ENCODE results near the gene RDH13.
"Not testable (repeated sequence)": the region's sequence is repeated elsewhere in the genome, so short reads cannot be mapped to it uniquely, and the experiment has no call there.

Gene RDH13

DNA sequence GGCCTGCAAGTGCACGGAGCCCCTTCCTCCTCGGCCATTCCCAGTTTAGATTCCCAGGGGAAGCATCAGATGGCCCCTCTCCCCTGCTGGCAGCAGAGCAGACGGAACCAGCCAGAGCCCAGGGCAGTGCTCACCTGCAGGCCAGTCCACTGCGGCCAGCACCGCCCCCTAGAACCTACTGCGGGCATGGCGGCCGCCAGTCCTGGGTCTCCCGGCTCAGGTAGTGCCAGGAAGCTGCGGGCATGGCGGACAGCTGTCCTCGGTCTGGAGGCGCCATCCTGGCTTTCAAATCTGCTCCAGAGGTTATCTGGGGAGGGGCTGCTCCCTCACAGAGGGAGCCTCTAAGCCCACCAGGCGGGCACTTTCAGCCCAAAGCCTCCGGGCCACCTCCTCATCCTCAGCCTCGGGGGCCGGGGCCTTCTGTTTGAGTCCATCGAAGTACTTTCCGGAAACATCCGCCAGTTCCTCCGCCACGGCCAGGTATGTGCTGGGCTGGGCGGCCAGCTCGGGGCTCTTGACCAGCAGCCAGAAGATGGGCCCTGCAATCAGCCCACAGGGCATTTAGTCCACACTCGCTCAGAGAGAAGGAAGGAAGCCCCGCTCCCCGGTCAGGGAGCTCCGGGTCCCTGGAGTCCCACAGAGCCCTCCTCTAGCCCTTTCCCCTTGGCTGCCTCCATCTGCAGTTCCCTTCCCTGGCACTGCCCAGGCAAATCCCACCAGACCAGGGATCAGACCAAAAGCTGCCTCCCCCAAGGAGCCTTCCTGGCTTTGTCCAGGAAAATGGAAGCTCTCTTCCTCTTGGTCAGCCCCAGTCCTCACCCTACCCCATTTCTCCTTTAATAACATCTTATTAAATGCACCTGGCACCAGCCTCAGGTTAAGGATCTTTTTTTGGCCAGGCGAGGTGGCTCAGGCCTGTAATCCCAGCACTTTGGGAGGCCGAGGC lies 17.9 kb downstream of the RDH13 start:
- no peak for DNase-seq (ENCODE audit: low spot score)

DNA sequence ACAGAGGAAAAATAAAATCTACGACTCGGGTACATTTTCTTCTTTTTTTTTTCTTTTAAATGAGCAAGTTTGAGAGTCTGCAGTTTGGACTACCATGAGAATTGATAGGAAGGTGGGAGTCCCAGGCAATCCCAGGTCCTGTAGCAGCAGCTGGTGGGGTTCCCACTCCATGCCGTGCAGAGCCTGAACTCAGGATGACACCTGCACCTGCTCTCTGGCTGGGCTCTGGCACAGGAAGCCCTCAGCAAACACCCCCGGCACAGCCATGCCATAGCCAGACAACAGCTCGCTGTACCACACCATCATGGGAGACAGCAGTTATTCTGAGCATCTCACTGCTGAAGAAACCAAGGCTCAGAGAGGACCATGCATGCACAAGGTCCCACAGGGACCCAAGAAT lies 18.7 kb downstream of the RDH13 start:
- no peak for DNase-seq (ENCODE audit: low spot score)

DNA sequence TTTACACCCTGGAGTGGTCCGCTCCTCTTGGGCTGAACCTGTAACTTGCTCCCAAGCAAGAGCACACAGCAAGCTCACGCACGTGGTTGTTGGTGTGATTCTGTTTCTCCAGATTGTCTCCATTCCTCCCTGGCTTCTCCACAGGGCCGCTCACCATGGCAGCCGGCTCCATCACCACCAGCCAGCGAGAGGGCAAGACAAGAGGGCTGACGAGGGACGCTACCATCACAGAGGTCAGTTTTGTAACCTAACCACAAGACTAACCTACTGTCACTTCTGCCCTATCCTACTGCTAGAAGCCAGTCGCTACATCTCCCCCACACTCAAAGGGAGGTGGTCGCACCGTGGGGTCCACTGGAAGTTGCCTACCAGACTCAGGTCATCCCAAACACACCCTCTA lies 20.3 kb downstream of the RDH13 start:
- no peak for DNase-seq (ENCODE audit: low spot score)

DNA sequence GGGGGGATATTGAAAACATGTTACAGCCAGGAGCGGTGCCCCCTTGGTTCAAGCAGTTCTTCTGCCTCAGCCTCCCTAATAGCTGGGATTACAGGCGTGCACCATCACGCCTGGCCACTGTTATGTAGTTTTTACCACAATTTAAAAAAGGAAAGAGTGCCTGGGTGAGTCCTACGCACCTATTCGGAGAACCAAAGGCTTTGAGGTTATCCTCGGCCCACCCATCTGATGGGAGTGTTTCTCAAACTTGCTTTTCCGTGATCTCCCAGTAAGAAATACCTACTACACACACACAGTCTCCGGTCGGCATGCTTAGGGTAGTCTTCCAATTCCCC lies 20.6 kb downstream of the RDH13 start:
- DNase-seq (ENCODE audit: low spot score) = no peak

DNA sequence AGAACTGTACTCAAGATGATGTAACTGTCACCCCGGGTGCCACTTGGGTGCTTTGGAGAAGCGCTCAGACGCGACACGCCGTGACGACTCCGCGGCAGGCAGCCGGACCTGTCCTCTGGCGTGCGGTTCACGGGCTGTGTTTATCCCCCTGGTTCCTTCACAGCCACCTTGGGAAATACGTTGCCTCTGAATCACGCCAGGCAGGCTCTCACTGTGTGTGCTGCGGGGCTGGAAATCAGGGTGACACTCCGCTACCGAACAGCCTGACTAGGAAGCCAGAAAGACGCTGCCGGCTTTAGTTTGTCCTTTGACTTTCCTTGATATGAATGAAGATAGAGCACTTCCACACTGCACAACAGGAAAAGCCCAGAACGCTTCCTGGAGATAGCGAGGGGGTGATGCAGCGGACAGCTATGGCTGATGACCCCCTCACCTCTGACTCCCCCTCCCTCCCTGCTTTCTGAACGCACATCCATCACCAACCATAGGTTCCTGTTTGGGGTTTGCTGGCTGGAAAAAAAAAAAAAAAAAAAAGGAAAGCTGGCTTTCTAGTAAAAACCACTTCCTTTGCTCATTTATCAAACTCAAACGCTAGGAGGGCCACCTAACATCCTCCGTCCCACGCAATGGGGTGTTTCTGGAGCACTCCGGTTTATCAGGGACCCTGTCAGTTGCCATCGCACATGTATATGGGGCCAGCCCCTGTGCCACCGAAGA lies 21.2 kb downstream of the RDH13 start:
- no peak for DNase-seq (ENCODE audit: low spot score)

DNA sequence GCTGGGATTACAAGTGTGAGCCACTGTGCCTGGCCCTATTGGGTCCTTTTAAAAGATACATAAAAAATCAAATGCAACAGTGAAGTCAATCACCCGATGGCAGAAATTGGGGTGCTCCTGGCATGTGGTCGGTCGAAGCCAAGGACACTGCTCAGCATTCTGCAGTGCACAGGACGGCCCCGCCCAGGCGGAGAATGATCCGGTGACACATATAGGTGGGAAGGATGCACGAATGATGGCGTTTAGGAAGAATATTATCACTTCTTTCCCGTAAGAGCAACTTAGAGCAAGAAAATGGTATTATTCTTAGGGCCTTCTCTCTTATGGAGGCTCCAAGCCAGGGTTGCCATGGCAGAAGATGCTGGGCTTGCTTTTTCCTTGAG lies 21.7 kb downstream of the RDH13 start:
- no peak for DNase-seq (ENCODE audit: low spot score)

DNA sequence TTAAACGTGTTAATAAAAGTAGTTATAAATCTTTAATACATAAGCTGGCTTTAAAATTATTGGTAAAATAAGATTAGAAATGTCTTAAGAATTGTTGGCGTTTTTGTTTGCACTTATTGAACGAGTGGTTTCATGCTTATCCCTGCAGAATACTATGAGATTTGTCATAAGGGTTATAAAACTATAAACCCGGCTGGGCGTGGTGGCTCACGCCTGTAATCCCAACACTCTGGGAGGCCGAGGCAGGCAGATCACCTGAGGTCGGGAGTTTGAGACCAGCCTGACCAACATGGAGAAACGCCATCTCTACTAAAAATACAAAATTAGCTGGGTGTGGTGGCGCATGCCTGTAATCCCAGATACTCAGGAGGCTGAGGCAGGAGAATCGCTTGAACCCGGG lies 22.3 kb downstream of the RDH13 start:
- DNase-seq (ENCODE audit: low spot score) = not testable (repeated sequence)

DNA sequence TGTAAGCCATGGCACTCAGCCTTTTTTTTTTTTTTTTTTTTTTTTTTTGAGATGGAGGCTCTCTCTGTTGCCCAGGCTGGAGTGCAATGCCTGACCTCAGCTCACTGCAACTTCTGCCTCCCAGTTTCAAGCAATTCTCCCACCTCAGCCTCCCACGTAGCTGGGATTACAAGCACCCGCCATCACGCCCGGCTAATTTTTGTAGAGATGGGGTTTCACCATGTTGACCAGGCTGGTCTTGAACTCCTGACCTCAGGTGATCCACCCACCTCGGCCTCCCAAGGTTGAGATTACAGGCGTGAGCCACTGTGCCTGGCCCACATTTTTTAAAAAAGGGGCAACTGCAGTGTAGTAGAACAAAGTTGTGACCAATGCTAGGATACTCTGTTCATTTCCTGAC lies 25.3 kb downstream of the RDH13 start:
- not testable (repeated sequence) for DNase-seq (ENCODE audit: low spot score)

DNA sequence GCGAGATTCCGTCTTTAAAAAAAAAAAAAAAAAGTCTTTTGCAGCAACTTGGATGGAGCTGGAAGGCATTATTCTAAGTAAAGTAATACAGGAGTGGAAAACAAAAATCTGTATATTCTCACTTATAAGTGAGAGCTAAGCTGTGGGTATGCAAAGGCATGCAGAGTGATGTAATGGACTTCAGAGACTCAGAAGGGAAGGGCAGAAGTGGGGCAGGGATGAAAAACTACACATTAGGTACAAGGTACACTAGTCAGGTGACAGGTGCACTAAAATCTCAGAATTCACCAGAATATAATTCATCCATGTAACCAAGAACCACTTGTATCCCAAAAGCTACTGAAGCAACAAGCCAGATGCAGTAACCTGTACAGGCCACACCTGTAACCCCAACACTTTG lies 26.9 kb downstream of the RDH13 start:
- no peak for DNase-seq (ENCODE audit: low spot score)

DNA sequence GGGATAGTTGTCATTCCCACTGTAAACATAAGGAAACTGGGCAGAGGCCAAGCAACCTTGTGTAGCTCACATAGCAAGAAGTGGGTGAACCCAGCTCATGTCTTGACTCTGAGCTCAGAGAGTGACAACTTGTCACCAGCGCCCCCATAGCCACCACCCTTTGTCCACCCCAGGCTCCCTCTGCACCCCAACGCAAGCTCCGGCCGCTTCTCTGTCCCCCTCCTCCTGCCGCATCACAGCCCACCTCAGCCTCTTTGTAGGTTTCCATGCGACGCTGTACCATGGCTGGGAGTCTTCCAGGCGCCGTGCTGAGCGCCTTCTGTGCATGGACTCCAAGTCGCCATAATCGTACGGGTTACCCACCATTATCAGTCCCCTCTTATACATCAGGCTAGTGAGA lies 28.2 kb downstream of the RDH13 start:
- DNase-seq (ENCODE audit: low spot score) = no peak

DNA sequence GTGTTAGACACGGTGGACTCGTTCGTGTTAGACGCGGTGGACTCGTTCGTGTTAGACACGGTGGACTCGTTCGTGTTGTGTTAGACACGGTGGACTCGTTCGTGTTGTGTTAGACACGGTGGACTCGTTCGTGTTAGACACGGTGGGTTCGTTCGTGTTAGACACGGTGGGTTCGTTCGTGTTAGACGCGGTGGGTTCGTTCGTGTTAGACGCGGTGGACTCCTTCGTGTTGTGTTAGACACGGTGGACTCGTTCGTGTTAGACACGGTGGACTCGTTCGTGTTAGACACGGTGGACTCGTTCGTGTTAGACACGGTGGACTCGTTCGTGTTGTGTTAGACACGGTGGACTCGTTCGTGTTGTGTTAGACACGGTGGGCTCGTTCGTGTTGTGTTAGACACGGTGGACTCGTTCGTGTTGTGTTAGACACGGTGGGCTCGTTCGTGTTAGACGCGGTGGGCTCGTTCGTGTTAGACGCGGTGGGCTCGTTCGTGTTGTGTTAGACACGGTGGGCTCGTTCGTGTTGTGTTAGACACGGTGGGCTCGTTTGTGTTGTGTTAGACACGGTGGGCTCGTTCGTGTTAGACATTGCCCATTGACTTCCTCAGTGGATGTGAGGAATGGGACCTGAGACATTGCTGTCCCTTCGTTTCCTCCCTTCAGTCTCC lies 29.8 kb downstream of the RDH13 start:
- not testable (repeated sequence) for DNase-seq (ENCODE audit: low spot score)

DNA sequence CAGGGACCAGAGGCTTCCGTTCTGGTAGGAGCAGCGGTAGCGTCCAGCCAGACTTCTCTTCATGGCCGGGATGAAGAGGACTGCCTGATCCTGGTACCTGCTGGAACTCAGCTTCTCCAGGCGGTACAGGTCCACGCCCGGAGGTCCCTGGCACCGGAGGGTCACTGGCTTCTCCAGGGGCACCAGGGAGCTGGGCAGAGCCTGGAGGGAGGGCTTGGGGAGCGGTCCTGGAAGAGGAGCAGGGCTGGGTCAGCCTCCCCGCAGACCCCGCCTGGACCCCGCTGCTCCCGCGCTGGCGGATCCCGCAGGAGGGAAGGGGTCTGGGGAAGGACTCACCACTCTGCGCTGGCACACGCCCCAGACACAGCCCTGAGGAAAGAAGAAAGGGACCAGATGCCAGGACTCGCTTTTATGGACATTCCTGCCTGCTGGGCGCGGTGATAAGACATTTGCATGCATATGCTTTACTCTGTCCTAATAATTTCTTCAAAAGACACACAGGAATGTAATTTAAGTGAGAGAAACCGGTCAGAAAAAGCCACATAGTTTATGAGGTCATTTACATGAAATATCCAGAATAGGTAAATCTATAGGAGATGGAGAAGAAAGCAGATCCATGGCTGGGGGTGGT lies 30.7 kb downstream of the RDH13 start:
- DNase-seq (ENCODE audit: low spot score) = no peak

DNA sequence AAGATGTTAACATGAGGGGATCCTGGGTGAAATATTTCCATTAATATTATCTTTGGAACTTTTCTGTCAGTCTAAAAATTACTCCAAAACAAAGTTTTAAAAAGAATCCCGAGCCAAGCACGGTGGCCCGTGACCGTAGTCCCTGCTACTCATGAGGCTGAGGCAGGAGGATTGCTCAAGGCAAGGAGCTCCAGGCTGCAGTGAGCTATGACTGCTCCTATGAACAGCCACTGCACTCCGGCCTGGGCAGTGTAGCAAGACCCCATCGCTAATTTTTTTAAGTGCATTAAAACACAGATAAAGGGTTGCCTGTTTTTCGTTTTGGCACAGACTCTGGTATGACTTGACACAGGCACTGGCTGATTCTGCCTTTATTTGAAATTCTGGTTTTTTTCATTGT lies 31.8 kb downstream of the RDH13 start:
- DNase-seq (ENCODE audit: low spot score) = no peak

DNA sequence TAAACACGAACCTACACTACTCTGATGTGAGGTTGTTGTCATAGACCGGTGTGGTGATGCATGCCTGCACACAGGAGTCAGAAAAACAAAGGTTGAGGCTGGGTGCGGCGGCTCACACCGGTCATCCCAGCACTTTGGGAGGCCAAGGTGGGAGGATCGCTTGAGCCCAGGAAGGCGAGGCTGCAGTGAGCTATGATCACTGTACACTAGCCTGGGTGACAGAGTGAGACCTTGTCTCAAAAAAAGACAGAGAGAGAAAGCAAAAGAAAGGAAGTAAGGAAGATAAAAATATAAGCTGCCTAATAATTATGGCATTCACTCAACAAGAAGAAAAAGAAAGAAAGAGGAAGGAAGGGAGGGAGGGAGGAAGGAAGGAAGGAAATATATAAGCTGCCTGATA lies 34.2 kb downstream of the RDH13 start:
- DNase-seq (ENCODE audit: low spot score) = no peak

DNA sequence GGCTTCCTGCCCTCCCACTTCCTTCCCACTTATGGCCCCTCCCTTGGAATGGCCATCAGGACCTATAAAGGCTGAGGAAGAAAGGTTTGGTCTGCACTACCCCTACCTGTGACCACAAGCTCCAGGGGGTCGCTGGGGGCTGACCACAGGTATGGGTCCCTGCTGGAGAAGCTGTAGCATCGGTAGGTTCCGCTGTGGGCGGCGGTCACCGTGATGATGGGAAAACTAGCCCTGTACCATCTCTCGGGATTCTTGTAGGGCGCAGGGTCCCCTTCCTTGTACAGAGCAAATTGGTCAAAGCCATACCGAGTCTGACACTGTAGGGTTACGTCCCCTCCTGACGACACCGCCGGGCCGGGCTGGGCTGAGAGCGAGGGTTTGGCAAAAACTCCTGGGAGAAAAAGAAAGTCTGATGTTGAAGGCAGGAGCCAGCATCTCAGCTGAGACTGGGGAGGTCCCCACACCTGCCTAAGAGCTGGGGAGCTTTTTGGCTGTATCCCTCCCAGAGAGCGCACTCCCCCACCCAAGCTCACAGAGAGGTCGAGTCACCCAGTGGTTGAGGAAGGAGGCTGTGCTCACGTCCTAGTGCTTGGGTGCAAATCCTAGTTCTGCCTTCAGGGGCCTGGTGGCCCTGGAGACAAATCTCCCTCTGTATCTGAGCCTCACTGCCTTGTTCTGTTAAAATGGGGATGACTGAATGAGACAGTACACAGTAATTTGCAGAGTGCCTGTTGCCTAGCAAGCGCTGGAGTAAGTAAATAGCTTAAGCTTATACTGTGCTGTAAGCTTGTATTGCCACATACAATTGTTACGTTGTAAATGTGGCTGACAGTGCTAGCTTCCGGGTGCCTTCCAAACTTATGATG lies 35.2 kb downstream of the RDH13 start:
- DNase-seq (ENCODE audit: low spot score) = no peak

DNA sequence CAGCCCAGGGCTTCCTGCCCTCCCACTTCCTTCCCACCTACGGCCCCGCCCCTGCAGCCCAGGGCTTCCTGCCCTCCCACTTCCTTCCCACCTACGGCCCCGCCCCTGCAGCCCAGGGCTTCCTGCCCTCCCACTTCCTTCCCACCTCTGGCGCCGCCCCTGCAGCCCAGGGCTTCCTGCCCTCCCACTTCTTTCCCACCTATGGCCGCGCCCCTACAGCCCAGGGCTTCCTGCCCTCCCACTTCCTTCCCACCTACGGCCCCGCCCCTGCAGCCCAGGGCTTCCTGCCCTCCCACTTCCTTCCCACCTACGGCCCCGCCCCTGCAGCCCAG lies 35.8 kb downstream of the RDH13 start:
- DNase-seq (ENCODE audit: low spot score) = not testable (repeated sequence)

DNA sequence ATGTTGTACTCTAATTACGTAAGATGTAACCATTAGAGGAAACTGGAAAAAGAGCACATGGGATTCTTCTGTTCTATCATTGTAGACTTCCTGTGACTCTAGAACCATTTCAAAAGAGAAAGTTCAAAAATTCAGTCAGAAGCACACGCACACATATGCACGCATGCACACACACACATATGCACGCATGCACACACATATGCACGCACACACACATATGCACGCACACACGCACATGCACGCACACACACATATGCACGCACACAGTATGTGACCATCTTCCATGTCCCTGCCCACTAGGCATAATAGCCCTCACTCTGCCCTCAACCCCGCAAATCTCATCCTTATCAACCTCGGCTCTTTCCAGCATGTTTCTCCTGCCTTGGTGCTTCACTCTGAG lies 38.8 kb downstream of the RDH13 start:
- no peak for DNase-seq (ENCODE audit: low spot score)

DNA sequence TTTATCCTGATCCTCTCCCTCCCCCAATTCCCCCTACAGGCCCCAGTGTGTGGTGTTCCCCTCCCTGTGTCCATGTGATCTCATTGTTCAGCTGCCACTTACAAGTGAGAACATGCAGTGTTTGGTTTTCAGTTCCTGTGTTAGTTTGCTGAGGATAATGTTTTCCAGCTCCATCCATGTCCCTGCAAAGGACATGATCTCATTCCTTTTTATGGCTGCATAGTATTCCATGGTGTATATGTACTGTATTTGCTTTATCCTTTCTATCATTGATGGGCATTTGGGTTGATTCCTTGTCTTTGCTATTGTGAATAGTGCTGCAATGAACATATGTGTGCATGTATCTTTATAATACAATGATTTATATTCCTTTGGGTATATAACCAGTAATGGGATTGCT lies 42.6 kb downstream of the RDH13 start:
- DNase-seq (ENCODE audit: low spot score) = not testable (repeated sequence)

DNA sequence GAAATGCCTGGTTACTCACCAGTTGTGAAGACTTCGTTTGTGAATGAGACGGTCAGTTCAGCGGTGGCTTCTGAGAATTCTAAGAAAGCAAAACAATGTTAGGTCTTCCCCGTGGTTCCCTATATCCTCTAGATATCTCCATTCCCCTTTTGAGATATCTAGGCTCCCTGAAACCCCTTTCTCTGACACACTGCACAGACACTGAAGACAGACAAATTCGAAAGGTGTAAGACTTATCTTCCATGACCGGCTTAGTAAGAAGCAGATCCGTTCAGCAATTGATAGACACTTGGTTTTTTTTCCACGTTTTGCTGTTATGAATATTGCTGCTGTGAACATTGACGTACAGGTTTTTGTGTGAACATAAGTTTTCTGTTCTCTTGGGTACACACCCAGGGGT lies 44.3 kb downstream of the RDH13 start:
- DNase-seq (ENCODE audit: low spot score) = no peak

DNA sequence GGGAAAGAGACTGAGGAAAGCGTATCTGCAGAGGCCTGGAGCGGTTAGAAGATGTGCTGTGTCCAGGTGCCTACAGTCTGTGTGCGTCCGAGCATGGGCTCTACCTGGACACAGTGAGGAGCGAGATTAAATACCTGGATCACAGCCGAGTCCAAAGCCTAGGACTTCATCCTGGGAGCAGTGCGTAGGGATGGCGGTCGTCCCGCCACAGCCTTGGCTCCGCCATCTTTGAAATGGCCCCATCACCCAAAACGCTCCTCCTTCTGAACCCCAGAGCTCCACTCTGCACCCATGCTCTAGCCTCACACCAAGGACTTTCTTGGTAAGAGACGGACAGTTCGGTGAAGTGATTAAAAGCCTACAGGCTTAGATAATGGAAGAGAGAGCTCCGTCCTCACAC lies 44.7 kb downstream of the RDH13 start:
- no peak for DNase-seq (ENCODE audit: low spot score)

DNA sequence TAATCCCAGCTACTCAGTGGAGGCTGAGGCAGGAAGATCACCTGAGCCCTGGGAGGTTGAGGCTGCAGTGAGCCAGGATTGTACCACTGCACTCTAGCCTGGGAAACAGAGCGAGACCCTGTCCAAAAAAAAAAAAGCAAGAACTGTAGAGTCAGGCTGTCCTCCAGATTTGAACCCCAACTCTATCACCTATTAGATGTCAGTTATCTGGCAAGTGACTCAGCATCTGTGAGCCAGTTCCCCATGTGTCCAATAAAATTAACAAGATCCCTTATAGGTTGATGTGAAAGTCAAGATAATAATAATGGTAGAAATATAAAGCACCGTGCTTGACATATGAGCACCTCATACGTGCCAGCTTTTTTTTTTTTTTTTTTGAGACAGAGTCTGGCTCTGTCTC lies 46.9 kb downstream of the RDH13 start:
- no peak for DNase-seq (ENCODE audit: low spot score)

DNA sequence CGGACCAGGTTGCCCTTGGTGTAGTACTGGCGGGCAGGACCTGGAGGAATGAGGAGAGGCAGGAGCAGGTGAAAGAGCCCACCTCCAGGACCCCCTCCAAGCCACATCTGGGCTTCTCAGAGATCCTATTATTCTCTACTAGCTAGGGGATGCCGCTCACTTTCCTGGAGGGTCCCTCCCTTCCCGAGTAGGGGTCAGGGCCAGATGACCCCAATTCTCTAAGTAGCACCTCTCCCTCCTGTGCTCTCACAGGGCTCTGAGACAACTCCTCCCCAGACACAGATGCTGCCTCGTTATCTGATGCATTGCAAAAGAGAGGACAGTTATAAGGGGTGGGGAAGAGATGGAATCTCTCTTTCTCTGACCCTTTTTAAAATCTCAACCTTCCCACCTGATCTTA lies 47.8 kb downstream of the RDH13 start:
- DNase-seq (ENCODE audit: low spot score) = no peak
